Measurements from ENCODE around the gene PRUNE2.

The PRUNE2 gene

DNA sequence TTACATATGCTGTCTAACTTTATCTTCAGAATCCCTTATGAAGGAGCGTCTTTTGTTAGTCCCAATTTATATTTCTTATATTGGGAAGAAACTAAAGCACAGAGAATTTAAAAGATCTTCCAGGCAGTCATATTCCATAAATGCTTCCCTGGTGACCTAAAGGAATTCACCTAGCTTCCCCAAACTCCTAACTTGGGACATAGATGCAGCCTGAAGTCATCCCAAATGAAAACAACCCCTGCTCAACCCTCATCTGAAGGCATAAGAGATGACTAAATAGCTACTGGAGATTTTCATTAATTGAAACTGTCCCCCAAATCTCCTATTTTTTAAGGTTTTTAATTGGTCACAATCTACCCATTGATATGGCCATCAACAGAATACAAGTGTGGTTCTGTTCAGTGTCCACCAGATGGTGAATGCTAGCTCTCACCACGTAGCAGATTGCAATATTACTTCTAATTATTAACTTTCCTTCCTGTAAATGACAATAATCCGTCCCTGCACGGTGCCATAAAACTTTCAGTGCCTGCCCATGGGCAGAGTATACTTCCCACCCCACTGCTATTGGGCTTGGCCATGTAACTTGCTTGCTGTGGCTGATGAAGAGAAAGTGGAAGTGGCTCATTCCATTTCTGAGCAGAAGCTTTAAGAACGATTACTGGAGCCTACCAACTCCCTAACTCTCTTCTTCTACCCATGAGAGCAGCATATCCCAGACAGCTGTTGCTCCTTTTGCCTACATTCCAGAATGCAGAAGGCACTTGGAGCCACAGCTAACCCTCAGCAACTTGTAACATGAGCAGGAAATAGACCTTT, 18.7 kb downstream of the PRUNE2 start:
- Histone ChIP-seq H3K4me3 (replicated peaks; ENCODE audit: insufficient read depth, low read length) (no peak overlapping the region), H3K27me3 (ENCODE audit: insufficient read depth, poor library complexity, severe bottlenecking) (peaks cover 6% of the 10 kb centered on the region), H3K27ac (replicated peaks) (no peak overlapping the region)
- TF ChIP-seq, protein P1, sequence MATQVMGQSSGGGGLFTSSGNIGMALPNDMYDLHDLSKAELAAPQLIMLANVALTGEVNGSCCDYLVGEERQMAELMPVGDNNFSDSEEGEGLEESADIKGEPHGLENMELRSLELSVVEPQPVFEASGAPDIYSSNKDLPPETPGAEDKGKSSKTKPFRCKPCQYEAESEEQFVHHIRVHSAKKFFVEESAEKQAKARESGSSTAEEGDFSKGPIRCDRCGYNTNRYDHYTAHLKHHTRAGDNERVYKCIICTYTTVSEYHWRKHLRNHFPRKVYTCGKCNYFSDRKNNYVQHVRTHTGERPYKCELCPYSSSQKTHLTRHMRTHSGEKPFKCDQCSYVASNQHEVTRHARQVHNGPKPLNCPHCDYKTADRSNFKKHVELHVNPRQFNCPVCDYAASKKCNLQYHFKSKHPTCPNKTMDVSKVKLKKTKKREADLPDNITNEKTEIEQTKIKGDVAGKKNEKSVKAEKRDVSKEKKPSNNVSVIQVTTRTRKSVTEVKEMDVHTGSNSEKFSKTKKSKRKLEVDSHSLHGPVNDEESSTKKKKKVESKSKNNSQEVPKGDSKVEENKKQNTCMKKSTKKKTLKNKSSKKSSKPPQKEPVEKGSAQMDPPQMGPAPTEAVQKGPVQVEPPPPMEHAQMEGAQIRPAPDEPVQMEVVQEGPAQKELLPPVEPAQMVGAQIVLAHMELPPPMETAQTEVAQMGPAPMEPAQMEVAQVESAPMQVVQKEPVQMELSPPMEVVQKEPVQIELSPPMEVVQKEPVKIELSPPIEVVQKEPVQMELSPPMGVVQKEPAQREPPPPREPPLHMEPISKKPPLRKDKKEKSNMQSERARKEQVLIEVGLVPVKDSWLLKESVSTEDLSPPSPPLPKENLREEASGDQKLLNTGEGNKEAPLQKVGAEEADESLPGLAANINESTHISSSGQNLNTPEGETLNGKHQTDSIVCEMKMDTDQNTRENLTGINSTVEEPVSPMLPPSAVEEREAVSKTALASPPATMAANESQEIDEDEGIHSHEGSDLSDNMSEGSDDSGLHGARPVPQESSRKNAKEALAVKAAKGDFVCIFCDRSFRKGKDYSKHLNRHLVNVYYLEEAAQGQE (IDR thresholded peaks at IDR 0.05; ENCODE audit: insufficient replicate concordance, low read depth), result no peak
- TF ChIP-seq GABPA (IDR thresholded peaks at IDR 0.05; ENCODE audit: low read depth), result no peak
- TF ChIP-seq SPI1 (IDR thresholded peaks at IDR 0.05; ENCODE audit: borderline replicate concordance, low read depth), result no peak
- TF ChIP-seq CTCF (IDR thresholded peaks at IDR 0.05; ENCODE audit: insufficient read depth, low read length), result no peak
- TF ChIP-seq POLR2AphosphoS5 (IDR thresholded peaks at IDR 0.05; ENCODE audit: low read depth), result no peak
- no peak for DNase-seq (ENCODE audit: low read depth in 1 of 2, low spot score in 1 of 2)

- Histone ChIP-seq H3K27ac (replicated peaks) (no peak overlapping the region), H3K27me3 (ENCODE audit: insufficient read depth, poor library complexity, severe bottlenecking) (peaks cover 2% of the 10 kb centered on the region), H3K4me3 (replicated peaks; ENCODE audit: insufficient read depth, low read length) (no peak overlapping the region)
- no peak for DNase-seq (ENCODE audit: low read depth in 1 of 2, low spot score in 1 of 2)
- TF ChIP-seq GABPA (IDR thresholded peaks at IDR 0.05; ENCODE audit: low read depth), result no peak
- no peak for TF ChIP-seq POLR2AphosphoS5 (IDR thresholded peaks at IDR 0.05; ENCODE audit: low read depth)
- TF ChIP-seq, protein P1 (IDR thresholded peaks at IDR 0.05; ENCODE audit: insufficient replicate concordance, low read depth), result no peak
- no peak for TF ChIP-seq CTCF (IDR thresholded peaks at IDR 0.05; ENCODE audit: insufficient read depth, low read length)
- no peak for TF ChIP-seq SPI1 (IDR thresholded peaks at IDR 0.05; ENCODE audit: borderline replicate concordance, low read depth)
Measured at GRCh38 chr9:76886318-76886717, 19.6 kb downstream of the PRUNE2 start.

DNA sequence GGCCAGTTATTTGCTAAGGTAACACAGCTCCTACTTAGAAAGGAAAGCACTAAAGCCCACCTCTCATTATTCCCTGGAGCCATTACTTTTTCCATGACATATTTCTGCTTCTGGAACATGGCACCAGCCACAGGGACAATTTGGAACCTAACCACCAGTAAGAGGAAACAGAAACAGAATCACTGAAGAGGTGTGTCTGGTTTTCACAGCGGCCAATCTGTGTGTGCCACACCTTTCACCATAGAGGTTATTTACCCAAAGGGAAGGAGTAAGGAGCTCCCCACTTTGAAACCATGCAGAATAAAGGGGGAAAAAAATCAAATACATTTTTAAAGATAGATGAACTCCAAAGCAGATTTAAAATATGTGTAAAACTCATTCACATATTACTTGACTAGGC, 21.1 kb downstream of the PRUNE2 start:
- Histone ChIP-seq H3K27me3 (ENCODE audit: insufficient read depth, poor library complexity, severe bottlenecking) (peaks cover 2% of the 10 kb centered on the region), H3K27ac (replicated peaks) (no peak overlapping the region), H3K4me3 (replicated peaks; ENCODE audit: insufficient read depth, low read length) (no peak overlapping the region)
- TF ChIP-seq POLR2AphosphoS5 (IDR thresholded peaks at IDR 0.05; ENCODE audit: low read depth) (no peak), CTCF (IDR thresholded peaks at IDR 0.05; ENCODE audit: insufficient read depth, low read length) (no peak), GABPA (IDR thresholded peaks at IDR 0.05; ENCODE audit: low read depth) (no peak), SPI1 (IDR thresholded peaks at IDR 0.05; ENCODE audit: borderline replicate concordance, low read depth) (no peak)
- TF ChIP-seq, protein P1 (IDR thresholded peaks at IDR 0.05; ENCODE audit: insufficient replicate concordance, low read depth), result no peak
- DNase-seq (ENCODE audit: low read depth in 1 of 2, low spot score in 1 of 2), result no peak

Measured in HL-60 (cell line).